ENCODE data around the gene WDR18. TPM values are rescaled to one million over a fixed set of nuclear protein-coding genes. Genes with fewer than 3 reads are reported as not detected.

Gene WDR18
- total RNA-seq, 1 experiment from 2014 or later = 94.7 TPM

- Histone ChIP-seq H3K4ac (ENCODE audit: low read depth, low read length) (no peak overlapping the region), H4K91ac (ENCODE audit: insufficient read length, low read depth, low read length) (no peak overlapping the region), H3K23me2 (ENCODE audit: insufficient read length, low read depth, low read length, poor library complexity, severe bottlenecking) (no peaks in the 10 kb centered on the region), H3K79me2 (ENCODE audit: insufficient read depth, low read length) (0 out of 2 replicates have a peak, but pooled peaks cover 3% of the 10 kb centered on the region), H2BK15ac (ENCODE audit: low read depth, low read length) (no peak overlapping the region), H4K5ac (ENCODE audit: insufficient read length, low read depth, low read length) (no peak overlapping the region), H3K27ac (ENCODE audit: insufficient read length, low read depth, low read length) (no peak overlapping the region), H3K14ac (ENCODE audit: insufficient read depth, low read length) (no peak overlapping the region), H2BK120ac (ENCODE audit: low read depth, low read length, poor library complexity, severe bottlenecking) (no peak overlapping the region), H2BK5ac (ENCODE audit: insufficient read length, low read length) (no peak overlapping the region), H3K23ac (ENCODE audit: insufficient read length, low read depth, low read length) (no peak overlapping the region), H3T11ph (ENCODE audit: low read length) (no peak overlapping the region), H3K56ac (ENCODE audit: insufficient read length, low read depth, low read length) (no peak overlapping the region), H2BK20ac (ENCODE audit: low read depth, low read length, poor library complexity, severe bottlenecking) (no peak overlapping the region), H3K9ac (ENCODE audit: extremely low read depth, insufficient read length, low read length) (no peak overlapping the region), H3K4me2 (ENCODE audit: insufficient read depth, insufficient read length, low read length) (no peak overlapping the region), H2AK5ac (ENCODE audit: insufficient read length, low read length) (no peak overlapping the region), H4K8ac (replicated peaks; ENCODE audit: insufficient read length, low read depth, low read length) (no peak overlapping the region), H4K20me1 (ENCODE audit: control insufficient read depth, insufficient read depth, insufficient read length) (peaks cover 9% of the 10 kb centered on the region), H3K18ac (ENCODE audit: insufficient read length, low read depth, low read length) (no peak overlapping the region), H3K79me1 (ENCODE audit: insufficient read depth, low read depth, low read length, poor library complexity, severe bottlenecking) (no peaks in the 10 kb centered on the region), H3K9me3 (ENCODE audit: control insufficient read depth, low read depth, low read length) (no peaks in the 10 kb centered on the region), H3K27me3 (ENCODE audit: insufficient read depth, low read length) (no peaks in the 10 kb centered on the region), H2BK12ac (ENCODE audit: insufficient read length, low read depth, low read length) (peak overlapping the region; percentile 31), H3K4me1 (ENCODE audit: insufficient read depth, low read length) (no peaks in the 10 kb centered on the region), H2AFZ (ENCODE audit: low read length) (no peak overlapping the region)
- H3K36me3 Mint-ChIP-seq (ENCODE audit: insufficient read depth in 1 of 3, low read depth in 3 of 3) = peaks cover 0 to 9% (median 5%) of the 10 kb centered on the region in 3 experiments; a peak in 5 of 7 replicates
- no peaks in the 10 kb centered on the region; the same call in 1 of the 2 replicates for H3K27me3 Mint-ChIP-seq (ENCODE audit: low read depth)
- WGBS (ENCODE audit: extremely low coverage, insufficient read length, low lambda C conversion rate) = no CpG with 5 or more reads among the region's 25 CpGs
- H3K4me3 Mint-ChIP-seq = no peak overlapping the region
- H3K27ac Mint-ChIP-seq = no peak overlapping the region
- peaks cover 4 to 13% of the 10 kb centered on the region in 2 experiments; a peak in 3 of 4 replicates for H3K4me1 Mint-ChIP-seq
- DNase-seq = no peak
- TF ChIP-seq, protein P1, sequence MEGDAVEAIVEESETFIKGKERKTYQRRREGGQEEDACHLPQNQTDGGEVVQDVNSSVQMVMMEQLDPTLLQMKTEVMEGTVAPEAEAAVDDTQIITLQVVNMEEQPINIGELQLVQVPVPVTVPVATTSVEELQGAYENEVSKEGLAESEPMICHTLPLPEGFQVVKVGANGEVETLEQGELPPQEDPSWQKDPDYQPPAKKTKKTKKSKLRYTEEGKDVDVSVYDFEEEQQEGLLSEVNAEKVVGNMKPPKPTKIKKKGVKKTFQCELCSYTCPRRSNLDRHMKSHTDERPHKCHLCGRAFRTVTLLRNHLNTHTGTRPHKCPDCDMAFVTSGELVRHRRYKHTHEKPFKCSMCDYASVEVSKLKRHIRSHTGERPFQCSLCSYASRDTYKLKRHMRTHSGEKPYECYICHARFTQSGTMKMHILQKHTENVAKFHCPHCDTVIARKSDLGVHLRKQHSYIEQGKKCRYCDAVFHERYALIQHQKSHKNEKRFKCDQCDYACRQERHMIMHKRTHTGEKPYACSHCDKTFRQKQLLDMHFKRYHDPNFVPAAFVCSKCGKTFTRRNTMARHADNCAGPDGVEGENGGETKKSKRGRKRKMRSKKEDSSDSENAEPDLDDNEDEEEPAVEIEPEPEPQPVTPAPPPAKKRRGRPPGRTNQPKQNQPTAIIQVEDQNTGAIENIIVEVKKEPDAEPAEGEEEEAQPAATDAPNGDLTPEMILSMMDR (conservative IDR thresholded peaks at IDR 0.05) = no peak
- H3K9me3 Mint-ChIP-seq = no peaks in the 10 kb centered on the region
Measured at GRCh38 chr19:948842-949496, 35.2 kb upstream of the WDR18 start.

All from H9 (cell line).